Panc1 (cell line): ENCODE results near the gene ZNF831. TPM values are rescaled to one million over a fixed set of nuclear protein-coding genes. Genes with fewer than 3 reads are reported as not detected.

Source experiments
- ATAC-seq: fragments of 200-7000 bp; cut with Tn5 transposase; 2 replicates; pipeline ENCODE4 v1.9.1; 2020; ENCODE audit warnings: mild to moderate bottlenecking, moderate library complexity
- BruUV-seq: library from RNA; stranded (reverse); fragments of 400-500 nt; replicated peaks from 2 replicates; lab custom pipeline; 2021; lab: Mats Ljungman, UMichigan
- CTCF ChIA-PET: fragments of 300-600 bp; sonication (Branson Sonifier 250); formaldehyde crosslinking; loops from one replicate; lab custom pipeline; 2022; ENCODE audit warnings: antibody characterized with exemption; lab: Charles Lee
- POLR2A ChIA-PET: fragments of 300-600 bp; sonication (Branson Sonifier 250); formaldehyde crosslinking; loops from one replicate; lab custom pipeline; 2022; ENCODE audit warnings: antibody characterized with exemption; lab: Charles Lee
- DNase-seq: peaks from one replicate; pipeline ENCODE4 v3.0.0-alpha.2; 2010; ENCODE audit warnings: low read depth, low spot score
- H3K27ac ChIP-seq: 2 replicates; pipeline ENCODE4 v1.5.1; 2011; ENCODE audit warnings: mild to moderate bottlenecking, low read length, inconsistent platforms
- H3K27me3 ChIP-seq: fragments of 200-500 bp; sonication (Bioruptor generic); 2 replicates; pipeline ENCODE4 v1.6.0; 2014; ENCODE audit warnings: low read length, inconsistent platforms; ENCODE audit not compliant: control insufficient read depth, insufficient read depth
- H3K36me3 ChIP-seq: fragments of 200-500 bp; sonication (Bioruptor generic); 2 replicates; pipeline ENCODE4 v1.5.1; 2014; ENCODE audit warnings: inconsistent platforms, mild to moderate bottlenecking, low read length, moderate library complexity; ENCODE audit not compliant: control insufficient read depth, insufficient read depth
- H3K4me1 ChIP-seq: 2 replicates; pipeline ENCODE4 v1.5.1; 2011; ENCODE audit warnings: inconsistent platforms, mild to moderate bottlenecking, low read length, moderate library complexity; ENCODE audit not compliant: control insufficient read depth, insufficient read depth
- H3K4me3 ChIP-seq, 2 experiments: 2 replicates each; pipeline ENCODE4 v1.5.1; 2011 to 2012; ENCODE audit warnings: low read depth in 2 of 2, low read length in 2 of 2, mild to moderate bottlenecking in 2 of 2, inconsistent platforms in 1 of 2, moderate library complexity in 1 of 2
- H3K9me3 ChIP-seq: fragments of 200-500 bp; sonication (Bioruptor generic); 2 replicates; pipeline ENCODE4 v1.5.1; 2014; ENCODE audit warnings: low read depth, mild to moderate bottlenecking, inconsistent platforms, low read length, moderate library complexity; ENCODE audit not compliant: control insufficient read depth, insufficient read depth
- POLR2AphosphoS5 ChIP-seq: IDR thresholded peaks from 2 replicates; pipeline ENCODE4 v1.6.1; 2012; ENCODE audit warnings: mild to moderate bottlenecking, low read depth, low read length, moderate library complexity
- SIN3A ChIP-seq: IDR thresholded peaks from 2 replicates; pipeline ENCODE4 v1.6.1; 2012; ENCODE audit warnings: low read depth, mild to moderate bottlenecking, low read length, moderate library complexity, borderline replicate concordance; ENCODE audit not compliant: insufficient read depth
- TCF7L2 ChIP-seq: IDR thresholded peaks from 2 replicates; pipeline ENCODE4 v1.6.1; 2011; ENCODE audit warnings: mild to moderate bottlenecking, low read depth, low read length, inconsistent platforms
- in situ Hi-C: cut with HindIII; loops from 2 replicates; pipeline ENCODE4 v1.10.0; 2016; ENCODE audit warnings: low sequenced_read_pairs, low pct_unique_long_range_greater_than_20kb
- intact Hi-C: fragments of 100-400 bp; cut with micrococcal nuclease; formaldehyde crosslinking; loops from one replicate; pipeline ENCODE4 v1.10.0; 2022; ENCODE audit not compliant: unreplicated experiment
- total RNA-seq: library from RNA; stranded (reverse); gene quantifications from one replicate; pipeline ENCODE4 v1.2.1, GENCODE V29; 2021; ENCODE audit not compliant: unreplicated experiment
- TF ChIP-seq, protein P1 (sequence below), 2 experiments: IDR thresholded peaks; 2 replicates each; pipeline ENCODE4 v1.6.1; 2011 to 2012; ENCODE audit warnings: low read depth in 2 of 2, control low read depth in 1 of 2, low read length in 1 of 2, mild to moderate bottlenecking in 1 of 2, moderate library complexity in 1 of 2; ENCODE audit not compliant: insufficient read depth in 1 of 2
- TF ChIP-seq, protein P2 (sequence below): fragments of 450-650 bp; IDR thresholded peaks from 2 replicates; pipeline ENCODE4 v1.5.1; 2017; ENCODE audit warnings: mild to moderate bottlenecking

ZNF831 gene
- total RNA-seq, 1 experiment from 2014 or later: 0.03 TPM

DNA sequence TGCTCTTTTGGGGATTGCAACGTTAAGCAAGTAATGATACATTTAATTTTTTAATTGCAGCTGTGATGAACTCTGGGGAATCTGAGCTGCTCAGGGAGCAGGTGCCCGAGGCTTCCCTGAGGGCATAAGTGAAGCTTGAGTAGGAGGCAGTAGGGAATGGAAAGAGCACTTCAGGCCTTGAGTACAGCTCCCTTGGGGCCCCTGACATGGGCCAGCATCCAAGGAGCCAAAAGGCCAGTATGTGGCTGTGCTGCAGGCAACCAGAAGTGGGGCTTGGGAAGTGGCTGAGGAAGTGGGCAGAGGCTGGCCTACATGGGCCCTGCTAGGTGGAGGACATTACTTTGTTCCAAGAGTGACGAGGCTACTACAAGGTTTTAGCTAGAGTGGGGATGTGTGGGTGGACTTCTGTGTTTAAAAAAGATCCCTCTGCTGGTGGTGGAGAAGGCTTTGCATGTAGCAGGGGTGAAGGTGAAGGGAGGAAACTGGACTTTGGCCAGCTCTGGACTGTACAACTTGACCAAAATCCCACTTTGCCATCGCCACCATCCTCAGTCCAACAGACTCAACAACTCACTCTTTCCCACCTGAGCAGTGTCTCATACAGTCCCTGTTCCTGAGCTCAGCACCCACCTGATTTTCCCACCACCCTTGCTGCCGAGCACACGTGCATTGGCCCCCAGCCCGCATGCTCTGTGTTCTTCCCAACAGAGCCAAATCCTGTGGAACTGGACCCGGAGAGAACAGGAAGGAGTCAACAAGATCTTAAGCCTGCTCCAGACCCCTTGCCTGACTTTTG lies 10.9 kb upstream of the ZNF831 start:
- Histone ChIP-seq H3K4me1 (no peaks in the 10 kb centered on the region), H3K9me3 (no peaks in the 10 kb centered on the region), H3K36me3 (no peaks in the 10 kb centered on the region), H3K27me3 (peaks cover 10% of the 10 kb centered on the region), H3K27ac (no peak overlapping the region), H3K4me3 (no peak overlapping the region)
- DNase-seq (no peak), ATAC-seq (no peak)
- TF ChIP-seq SIN3A (no peak), TCF7L2 (no peak), POLR2AphosphoS5 (no peak)
- TF ChIP-seq, protein P1, sequence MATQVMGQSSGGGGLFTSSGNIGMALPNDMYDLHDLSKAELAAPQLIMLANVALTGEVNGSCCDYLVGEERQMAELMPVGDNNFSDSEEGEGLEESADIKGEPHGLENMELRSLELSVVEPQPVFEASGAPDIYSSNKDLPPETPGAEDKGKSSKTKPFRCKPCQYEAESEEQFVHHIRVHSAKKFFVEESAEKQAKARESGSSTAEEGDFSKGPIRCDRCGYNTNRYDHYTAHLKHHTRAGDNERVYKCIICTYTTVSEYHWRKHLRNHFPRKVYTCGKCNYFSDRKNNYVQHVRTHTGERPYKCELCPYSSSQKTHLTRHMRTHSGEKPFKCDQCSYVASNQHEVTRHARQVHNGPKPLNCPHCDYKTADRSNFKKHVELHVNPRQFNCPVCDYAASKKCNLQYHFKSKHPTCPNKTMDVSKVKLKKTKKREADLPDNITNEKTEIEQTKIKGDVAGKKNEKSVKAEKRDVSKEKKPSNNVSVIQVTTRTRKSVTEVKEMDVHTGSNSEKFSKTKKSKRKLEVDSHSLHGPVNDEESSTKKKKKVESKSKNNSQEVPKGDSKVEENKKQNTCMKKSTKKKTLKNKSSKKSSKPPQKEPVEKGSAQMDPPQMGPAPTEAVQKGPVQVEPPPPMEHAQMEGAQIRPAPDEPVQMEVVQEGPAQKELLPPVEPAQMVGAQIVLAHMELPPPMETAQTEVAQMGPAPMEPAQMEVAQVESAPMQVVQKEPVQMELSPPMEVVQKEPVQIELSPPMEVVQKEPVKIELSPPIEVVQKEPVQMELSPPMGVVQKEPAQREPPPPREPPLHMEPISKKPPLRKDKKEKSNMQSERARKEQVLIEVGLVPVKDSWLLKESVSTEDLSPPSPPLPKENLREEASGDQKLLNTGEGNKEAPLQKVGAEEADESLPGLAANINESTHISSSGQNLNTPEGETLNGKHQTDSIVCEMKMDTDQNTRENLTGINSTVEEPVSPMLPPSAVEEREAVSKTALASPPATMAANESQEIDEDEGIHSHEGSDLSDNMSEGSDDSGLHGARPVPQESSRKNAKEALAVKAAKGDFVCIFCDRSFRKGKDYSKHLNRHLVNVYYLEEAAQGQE (IDR thresholded peaks at IDR 0.05; ENCODE audit: insufficient read depth in 1 of 2, low read depth in 2 of 2, low read length in 1 of 2): no peak
- TF ChIP-seq, protein P2, sequence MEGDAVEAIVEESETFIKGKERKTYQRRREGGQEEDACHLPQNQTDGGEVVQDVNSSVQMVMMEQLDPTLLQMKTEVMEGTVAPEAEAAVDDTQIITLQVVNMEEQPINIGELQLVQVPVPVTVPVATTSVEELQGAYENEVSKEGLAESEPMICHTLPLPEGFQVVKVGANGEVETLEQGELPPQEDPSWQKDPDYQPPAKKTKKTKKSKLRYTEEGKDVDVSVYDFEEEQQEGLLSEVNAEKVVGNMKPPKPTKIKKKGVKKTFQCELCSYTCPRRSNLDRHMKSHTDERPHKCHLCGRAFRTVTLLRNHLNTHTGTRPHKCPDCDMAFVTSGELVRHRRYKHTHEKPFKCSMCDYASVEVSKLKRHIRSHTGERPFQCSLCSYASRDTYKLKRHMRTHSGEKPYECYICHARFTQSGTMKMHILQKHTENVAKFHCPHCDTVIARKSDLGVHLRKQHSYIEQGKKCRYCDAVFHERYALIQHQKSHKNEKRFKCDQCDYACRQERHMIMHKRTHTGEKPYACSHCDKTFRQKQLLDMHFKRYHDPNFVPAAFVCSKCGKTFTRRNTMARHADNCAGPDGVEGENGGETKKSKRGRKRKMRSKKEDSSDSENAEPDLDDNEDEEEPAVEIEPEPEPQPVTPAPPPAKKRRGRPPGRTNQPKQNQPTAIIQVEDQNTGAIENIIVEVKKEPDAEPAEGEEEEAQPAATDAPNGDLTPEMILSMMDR: no peak
- CTCF ChIA-PET: no interaction called here
- in situ Hi-C loops (no loop called here), intact Hi-C loops (no loop called here)
- BruUV-seq: no TSS peak
- POLR2A ChIA-PET: no interaction called here

DNA sequence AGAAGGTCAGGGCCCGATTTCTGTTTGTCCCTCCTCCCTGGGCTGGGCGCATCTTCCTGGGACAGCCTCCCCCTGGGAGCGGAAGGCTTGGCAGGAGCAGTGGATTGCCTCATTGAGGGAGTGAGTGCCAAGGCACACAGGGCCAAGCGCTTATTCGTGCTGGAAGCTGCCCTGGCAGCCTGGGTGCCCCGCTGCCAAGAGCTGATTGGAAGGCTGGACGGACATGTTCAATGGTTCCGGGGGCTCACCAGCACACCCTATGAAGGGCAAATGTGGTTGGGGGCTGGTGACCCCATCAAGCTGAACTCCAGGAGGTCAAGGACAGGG lies 10.3 kb upstream of the ZNF831 start:
- H3K36me3 ChIP-seq: no peaks in the 10 kb centered on the region
- BruUV-seq: no TSS peak
- H3K4me1 ChIP-seq: no peaks in the 10 kb centered on the region
- TF ChIP-seq, protein P1 (IDR thresholded peaks at IDR 0.05; ENCODE audit: insufficient read depth in 1 of 2, low read depth in 2 of 2, low read length in 1 of 2): no peak
- TF ChIP-seq TCF7L2 (no peak), POLR2AphosphoS5 (no peak), SIN3A (no peak)
- TF ChIP-seq, protein P2: no peak
- H3K4me3 ChIP-seq: no peak overlapping the region
- peaks cover 10% of the 10 kb centered on the region; the same call in 1 of the 2 replicates for H3K27me3 ChIP-seq
- ChIA-PET CTCF (no interaction called here), POLR2A (no interaction called here)
- H3K27ac ChIP-seq: no peak overlapping the region
- ATAC-seq: no peak
- intact Hi-C loops: no loop called here
- no peaks in the 10 kb centered on the region for H3K9me3 ChIP-seq
- in situ Hi-C loops: no loop called here
- no peak for DNase-seq
